G401 (cell line): ENCODE measurements around the gene AHNAK. TPM values are rescaled to one million over a fixed set of nuclear protein-coding genes. Genes with fewer than 3 reads are reported as not detected.

Source experiments
- DNase-seq: peaks from one replicate; pipeline ENCODE4 v3.0.0-alpha.2; 2015; ENCODE audit warnings: low spot score
- in situ Hi-C: cut with HindIII; loops from 2 replicates; pipeline ENCODE4 v1.10.0; 2016; ENCODE audit warnings: low sequenced_read_pairs, mixed read lengths
- total RNA-seq: library from RNA; depleted of rRNA; stranded (reverse); fragments of >200 nt; shearing (Covaris generic); gene quantifications from 2 replicates; pipeline ENCODE4 v1.2.3, GENCODE V29; 2014

AHNAK gene
- total RNA-seq, 1 experiment from 2014 or later, result 197 TPM

- in situ Hi-C loops, result loop anchor here (10.0 to 25.0 kb wide), 2 partner anchors 63 to 131 kb away; partner anchors contain the start of gene EEF1G
Measured at GRCh38 chr11:62431171-62431901, 115.3 kb downstream of the AHNAK start.

GRCh38 chr11:62430425-62430824, 116.2 kb downstream of the AHNAK start:
- DNase-seq, result no peak
- in situ Hi-C loops, result loop anchor here (10.0 to 25.0 kb wide), 2 partner anchors 64 to 132 kb away; partner anchors contain the start of gene EEF1G

More at GRCh38 chr11:62431171-62431901, 115.3 kb downstream of the AHNAK start:
- no peak for DNase-seq

- DNase-seq, result peak; percentile 68
- in situ Hi-C loops, result loop anchor here (25.0 kb wide), 1 partner anchor 133 kb away; the partner anchor contains the start of gene EEF1G
Measured at GRCh38 chr11:62428871-62429560, 117.6 kb downstream of the AHNAK start.

GRCh38 chr11:62427630-62428233, 118.9 kb downstream of the AHNAK start:
- DNase-seq, result no peak
- in situ Hi-C loops, result loop anchor here (25.0 kb wide), 1 partner anchor 135 kb away; the partner anchor contains the start of gene EEF1G

GRCh38 chr11:62423012-62423411, 123.6 kb downstream of the AHNAK start:
- DNase-seq, result no peak
- in situ Hi-C loops, result no loop called here

GRCh38 chr11:62421996-62422395, 124.6 kb downstream of the AHNAK start:
- in situ Hi-C loops, result no loop called here
- no peak for DNase-seq

- in situ Hi-C loops, result no loop called here
- DNase-seq, result no peak
Measured at GRCh38 chr11:62420882-62421281, 125.7 kb downstream of the AHNAK start.

- no peak for DNase-seq
- in situ Hi-C loops, result no loop called here
Measured at GRCh38 chr11:62419943-62420342, 126.7 kb downstream of the AHNAK start.

GRCh38 chr11:62419314-62419929, 127.2 kb downstream of the AHNAK start:
- in situ Hi-C loops, result no loop called here
- no peak for DNase-seq

GRCh38 chr11:62418733-62419132, 127.9 kb downstream of the AHNAK start, which contains the start of gene SCGB1A1:
TSS of gene SCGB1A1 (plus strand) at chr11:62419033. CDS start at chr11:62419096, 63 bp downstream.
- DNase-seq, result no peak
- in situ Hi-C loops, result no loop called here

- DNase-seq, result no peak
- in situ Hi-C loops, result no loop called here
Measured at GRCh38 chr11:62418136-62418535, 128.5 kb downstream of the AHNAK start.

- no peak for DNase-seq
- in situ Hi-C loops, result no loop called here
Measured at GRCh38 chr11:62416596-62416995, 130.0 kb downstream of the AHNAK start.

GRCh38 chr11:62413060-62413696, 133.4 kb downstream of the AHNAK start:
- in situ Hi-C loops, result no loop called here
- DNase-seq, result no peak

GRCh38 chr11:62411524-62411923, 135.1 kb downstream of the AHNAK start:
- DNase-seq, result peak; percentile 60
- in situ Hi-C loops, result no loop called here

- DNase-seq, result no peak
- in situ Hi-C loops, result no loop called here
Measured at GRCh38 chr11:62410972-62411371, 135.6 kb downstream of the AHNAK start.

GRCh38 chr11:62409831-62410230, 136.8 kb downstream of the AHNAK start:
- DNase-seq, result peak; percentile 95
- in situ Hi-C loops, result no loop called here

- in situ Hi-C loops, result no loop called here
- no peak for DNase-seq
Measured at GRCh38 chr11:62406034-62406433, 140.6 kb downstream of the AHNAK start.

GRCh38 chr11:62404901-62405300, 141.7 kb downstream of the AHNAK start:
- DNase-seq, result no peak
- in situ Hi-C loops, result no loop called here

GRCh38 chr11:62404435-62404834, 142.2 kb downstream of the AHNAK start:
- in situ Hi-C loops, result no loop called here
- no peak for DNase-seq
